HEK293T (cell line): ENCODE data around the gene IKZF1.

Experiments used
- CTCF ChIA-PET: fragments of 350-600 bp; formaldehyde crosslinking; extraction: SDS; loops from one replicate; lab custom pipeline; 2021; ENCODE audit warnings: antibody characterized with exemption, inconsistent platforms; lab: Yijun Ruan, JAX
- POLR2A ChIA-PET: fragments of 350-600 bp; formaldehyde crosslinking; extraction: SDS; loops from one replicate; lab custom pipeline; 2020; ENCODE audit warnings: antibody characterized with exemption, inconsistent platforms; lab: Yijun Ruan, JAX
- DNase-seq: peaks from one replicate; pipeline ENCODE4 v3.0.0; 2012; ENCODE audit warnings: mixed read lengths; ENCODE audit errors: extremely low spot score
- ARNT ChIP-seq: fragments of 450-650 bp; IDR thresholded peaks from 2 replicates; pipeline ENCODE4 v1.6.1; 2017; ENCODE audit warnings: mild to moderate bottlenecking
- BHLHE40 ChIP-seq: fragments of 450-650 bp; IDR thresholded peaks from 2 replicates; pipeline ENCODE4 v1.6.1; 2016; ENCODE audit warnings: mild to moderate bottlenecking, moderate library complexity, borderline replicate concordance
- CTBP1 ChIP-seq: fragments of 450-650 bp; IDR thresholded peaks from 2 replicates; pipeline ENCODE4 v1.6.1; 2016; ENCODE audit warnings: borderline replicate concordance
- ELF4 ChIP-seq: fragments of 450-650 bp; IDR thresholded peaks from 2 replicates; pipeline ENCODE4 v1.6.1; 2017; ENCODE audit warnings: antibody characterized with exemption
- FOXA1 ChIP-seq: fragments of 450-650 bp; IDR thresholded peaks from 2 replicates; pipeline ENCODE4 v1.6.1; 2016; ENCODE audit warnings: mild to moderate bottlenecking
- FOXK2 ChIP-seq: fragments of 450-650 bp; IDR thresholded peaks from 2 replicates; pipeline ENCODE4 v1.6.1; 2016; ENCODE audit warnings: mild to moderate bottlenecking
- FOXM1 ChIP-seq: fragments of 450-650 bp; IDR thresholded peaks from 2 replicates; pipeline ENCODE4 v1.6.1; 2017; ENCODE audit warnings: mild to moderate bottlenecking, borderline replicate concordance
- HDGF ChIP-seq: fragments of 450-650 bp; IDR thresholded peaks from 2 replicates; pipeline ENCODE4 v1.6.1; 2017; ENCODE audit warnings: antibody characterized with exemption, borderline replicate concordance
- L3MBTL2 ChIP-seq: fragments of 450-650 bp; conservative IDR thresholded peaks from 2 replicates; pipeline ENCODE4 v1.6.1; 2016; ENCODE audit warnings: mild to moderate bottlenecking
- LEF1 ChIP-seq: fragments of 450-650 bp; IDR thresholded peaks from 2 replicates; pipeline ENCODE4 v1.6.1; 2017; ENCODE audit warnings: mild to moderate bottlenecking, borderline replicate concordance
- NFRKB ChIP-seq: fragments of 450-650 bp; IDR thresholded peaks from 2 replicates; pipeline ENCODE4 v1.6.1; 2016; ENCODE audit warnings: mild to moderate bottlenecking, moderate library complexity
- SP1 ChIP-seq: fragments of 450-650 bp; IDR thresholded peaks from 2 replicates; pipeline ENCODE4 v1.6.1; 2017
- SUZ12 ChIP-seq: fragments of 450-650 bp; IDR thresholded peaks from 2 replicates; pipeline ENCODE4 v1.6.1; 2016; ENCODE audit warnings: mild to moderate bottlenecking
- TARDBP ChIP-seq: fragments of 450-650 bp; IDR thresholded peaks from 2 replicates; pipeline ENCODE4 v1.6.1; 2016
- ZNF384 ChIP-seq: fragments of 450-650 bp; IDR thresholded peaks from 2 replicates; pipeline ENCODE4 v1.6.1; 2016
- TF ChIP-seq, protein P1 (sequence below): fragments of 450-650 bp; IDR thresholded peaks from 2 replicates; pipeline ENCODE4 v1.6.1; 2016

The IKZF1 gene

DNA sequence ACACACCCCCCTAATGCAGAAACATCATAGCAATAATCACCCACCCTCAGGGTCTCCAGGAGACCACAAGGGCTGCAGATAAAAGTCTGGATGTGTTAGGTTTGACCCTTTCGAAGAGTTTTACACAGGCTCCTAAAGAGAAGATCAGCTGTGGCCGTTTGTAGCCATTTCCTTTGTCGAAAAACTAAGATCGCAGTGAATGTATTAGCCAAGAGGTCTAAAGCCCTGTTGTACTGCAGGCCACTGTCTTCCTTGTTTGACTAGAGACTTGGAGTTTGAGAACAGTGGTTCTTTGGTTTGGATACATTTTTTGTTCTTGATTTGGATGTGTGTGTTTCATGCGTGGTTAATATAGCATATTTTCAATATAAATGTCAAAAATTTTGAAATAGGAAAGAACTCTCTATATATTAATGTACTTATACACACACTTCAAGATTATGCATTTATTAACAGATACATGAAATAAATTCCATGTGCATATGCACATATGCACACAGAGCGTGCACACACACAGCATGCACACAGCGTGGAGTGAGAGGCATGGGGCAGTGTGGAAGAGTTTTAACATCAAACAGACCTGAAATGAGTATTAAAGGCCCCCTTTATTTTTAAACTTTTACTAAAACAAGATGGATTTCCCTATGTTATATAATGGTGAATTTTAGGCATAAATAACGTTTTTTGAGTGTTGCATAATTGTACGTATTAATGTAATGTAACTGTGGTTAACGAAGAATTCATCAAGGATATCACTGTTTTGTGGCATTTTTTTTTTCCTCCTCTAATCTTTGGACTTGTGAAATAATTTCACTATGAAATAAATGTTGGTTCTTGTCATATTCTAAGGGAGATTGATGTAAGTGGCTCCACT is 2.2 kb downstream of the IKZF1 start:
- TF ChIP-seq HDGF (no peak), FOXK2 (no peak), FOXM1 (no peak), ARNT (no peak), L3MBTL2 (no peak), TARDBP (no peak), SP1 (no peak), ZNF384 (no peak), NFRKB (no peak), FOXA1 (no peak), BHLHE40 (no peak), LEF1 (no peak), SUZ12 (no peak), ELF4 (no peak)
- TF ChIP-seq, protein P1, sequence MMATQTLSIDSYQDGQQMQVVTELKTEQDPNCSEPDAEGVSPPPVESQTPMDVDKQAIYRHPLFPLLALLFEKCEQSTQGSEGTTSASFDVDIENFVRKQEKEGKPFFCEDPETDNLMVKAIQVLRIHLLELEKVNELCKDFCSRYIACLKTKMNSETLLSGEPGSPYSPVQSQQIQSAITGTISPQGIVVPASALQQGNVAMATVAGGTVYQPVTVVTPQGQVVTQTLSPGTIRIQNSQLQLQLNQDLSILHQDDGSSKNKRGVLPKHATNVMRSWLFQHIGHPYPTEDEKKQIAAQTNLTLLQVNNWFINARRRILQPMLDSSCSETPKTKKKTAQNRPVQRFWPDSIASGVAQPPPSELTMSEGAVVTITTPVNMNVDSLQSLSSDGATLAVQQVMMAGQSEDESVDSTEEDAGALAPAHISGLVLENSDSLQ: no peak
- ChIA-PET POLR2A (no interaction called here), CTCF (no interaction called here)
- DNase-seq: no peak

DNA sequence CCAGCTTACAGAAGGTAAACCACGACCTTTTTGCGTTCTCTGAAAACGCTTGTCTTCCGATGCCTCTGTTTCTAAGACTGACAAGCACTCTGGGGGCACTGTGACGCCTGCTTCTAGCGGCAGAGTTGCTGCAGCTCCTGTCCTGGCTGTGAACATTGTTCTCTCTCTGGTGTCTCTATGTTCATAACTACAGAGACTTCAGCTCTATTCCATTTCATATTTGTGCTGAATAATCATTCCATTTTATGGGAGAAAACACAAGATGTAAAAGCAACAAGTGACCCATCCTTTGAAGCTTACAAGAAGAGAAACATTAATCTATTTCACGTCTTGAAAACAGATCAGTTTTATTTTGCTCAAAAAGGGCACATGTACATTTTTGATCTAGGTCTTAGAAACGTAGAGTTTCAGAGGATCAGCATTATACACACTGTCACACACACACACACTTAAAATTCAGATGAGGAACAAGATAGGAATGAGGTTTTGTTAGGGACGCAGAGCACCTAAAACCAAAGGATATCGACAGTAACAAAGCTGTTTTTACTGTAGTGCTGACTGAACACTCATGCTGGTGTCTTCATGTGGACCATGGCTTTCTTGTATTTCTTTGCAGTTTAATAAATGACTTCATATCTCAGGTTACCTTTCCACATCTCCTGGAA is 3.0 kb downstream of the IKZF1 start:
- ChIA-PET CTCF (no interaction called here), POLR2A (no interaction called here)
- DNase-seq: no peak
- no peak for TF ChIP-seq FOXA1
- TF ChIP-seq HDGF: no peak
- TF ChIP-seq LEF1: no peak
- TF ChIP-seq ELF4: no peak
- TF ChIP-seq, protein P1: no peak
- TF ChIP-seq ZNF384: no peak
- no peak for TF ChIP-seq CTBP1
- no peak for TF ChIP-seq SUZ12
- TF ChIP-seq ARNT: no peak
- TF ChIP-seq FOXM1: no peak
- no peak for TF ChIP-seq SP1
- TF ChIP-seq NFRKB: no peak
- no peak for TF ChIP-seq FOXK2
- TF ChIP-seq TARDBP: no peak
- no peak for TF ChIP-seq BHLHE40
- TF ChIP-seq L3MBTL2: no peak

DNA sequence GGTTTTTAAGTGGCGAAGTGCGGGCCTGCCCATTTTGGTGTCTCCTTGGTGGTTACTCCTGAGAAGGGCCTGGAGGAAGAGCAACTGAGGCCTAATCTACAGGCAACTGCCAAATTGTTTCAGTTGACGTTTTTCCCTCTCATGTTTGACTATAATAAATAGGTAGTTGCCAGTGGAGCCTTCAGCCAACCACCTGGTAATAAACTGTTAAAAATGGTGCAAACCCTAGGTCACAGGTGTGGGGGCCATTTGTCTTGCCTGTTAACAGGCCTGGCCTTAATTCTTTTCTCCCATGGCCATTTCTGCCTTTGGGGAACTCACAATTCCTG is 3.7 kb downstream of the IKZF1 start:
- POLR2A ChIA-PET: no interaction called here
- DNase-seq: no peak
- TF ChIP-seq L3MBTL2 (no peak), TARDBP (no peak), LEF1 (no peak), ELF4 (no peak)
- CTCF ChIA-PET: no interaction called here

DNA sequence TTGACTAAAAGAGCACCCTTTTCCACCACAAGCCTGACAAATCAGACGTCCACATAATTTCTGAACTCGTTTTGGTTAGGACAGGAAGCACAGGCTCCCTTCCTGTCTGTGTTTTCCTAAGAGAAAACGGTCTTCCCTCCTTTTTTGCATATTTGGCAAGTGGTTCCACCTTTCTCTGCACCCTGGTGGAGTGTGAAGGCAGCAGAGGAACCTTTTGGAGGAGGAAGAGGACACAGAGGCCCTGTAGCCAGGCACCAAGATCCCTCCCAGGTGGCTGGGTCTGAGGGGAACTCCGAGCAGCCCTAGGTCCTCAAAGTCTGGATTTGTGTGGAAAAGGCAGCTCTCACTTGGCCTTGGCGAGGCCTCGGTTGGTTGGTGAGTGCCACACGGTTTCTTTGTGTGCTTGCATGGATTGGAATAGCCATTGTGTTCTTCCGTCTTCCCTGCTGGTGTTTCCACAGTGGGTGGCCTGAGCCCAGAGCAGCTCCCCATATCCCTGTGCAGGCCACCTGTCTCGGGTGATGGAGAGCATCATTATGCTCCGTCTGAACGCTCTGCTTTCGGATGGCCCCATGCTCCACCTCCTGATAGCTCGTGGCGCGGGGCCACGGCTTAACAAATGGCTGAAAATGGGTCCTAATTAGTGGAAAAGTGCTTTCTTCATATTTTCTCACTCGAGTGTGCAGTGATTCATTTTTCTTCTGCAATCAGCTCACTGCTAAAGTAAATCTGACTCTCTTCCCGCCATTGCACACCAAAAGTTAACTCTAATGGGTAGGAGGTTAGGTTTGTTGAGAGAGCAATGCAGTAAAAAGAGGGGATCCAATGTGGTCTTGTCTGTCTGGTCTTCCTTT is 4.2 kb downstream of the IKZF1 start:
- CTCF ChIA-PET: no interaction called here
- POLR2A ChIA-PET: no interaction called here
- DNase-seq: no peak
- no peak for TF ChIP-seq FOXM1

DNA sequence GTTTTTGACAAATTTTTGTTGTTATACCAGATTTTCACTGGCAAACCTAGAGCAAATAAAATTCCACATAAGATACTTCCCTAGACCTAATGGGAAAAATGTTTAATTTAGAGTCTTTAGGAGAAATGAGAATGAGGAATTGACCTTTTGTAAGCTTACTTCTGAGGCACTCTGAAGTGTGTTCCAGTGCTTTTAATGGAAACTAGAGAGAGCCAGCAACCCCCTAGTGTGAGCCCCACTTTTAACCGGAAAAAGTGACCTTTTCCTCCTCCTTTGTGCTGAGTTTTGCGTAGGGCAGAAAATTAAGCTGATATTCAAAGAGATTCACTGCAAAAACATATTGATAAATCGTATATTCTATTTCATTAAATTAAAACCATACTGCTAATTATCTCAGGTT is 5.2 kb downstream of the IKZF1 start:
- POLR2A ChIA-PET: no interaction called here
- no peak for DNase-seq
- CTCF ChIA-PET: interaction anchor here (0.7 to 1.0 kb wide), 2 partner anchors 15 to 51 kb away, joined by 3 to 6 read pairs; no protein-coding TSS in a partner anchor

More for the DNA sequence above, 5.2 kb downstream of the IKZF1 start:
- TF ChIP-seq FOXK2 (no peak), ZNF384 (no peak), HDGF (no peak), TARDBP (no peak), FOXM1 (no peak), ELF4 (no peak), BHLHE40 (no peak), ARNT (no peak), SP1 (no peak), L3MBTL2 (no peak), NFRKB (no peak)
- TF ChIP-seq, protein P1: no peak
